Left ventricle myocardium inferior (tissue), 1 donor: Measurements from ENCODE around the gene CAMK4. TPM values are rescaled to one million over a fixed set of nuclear protein-coding genes. Genes with fewer than 3 reads are reported as not detected.

Source experiments
- DNase-seq: peaks from one replicate; pipeline ENCODE4 v3.0.0-alpha.2; 2020
- H3K27ac ChIP-seq: fragments of 200-600 bp; replicated peaks from 2 replicates; pipeline ENCODE4 v1.8.0; 2021
- H3K27me3 ChIP-seq: fragments of 200-600 bp; 2 replicates; pipeline ENCODE4 v1.8.0; 2021; ENCODE audit warnings: low read depth
- H3K36me3 ChIP-seq: fragments of 200-600 bp; 2 replicates; pipeline ENCODE4 v1.8.0; 2021
- H3K4me1 ChIP-seq: fragments of 200-600 bp; 2 replicates; pipeline ENCODE4 v1.8.0; 2021
- H3K4me3 ChIP-seq: fragments of 200-600 bp; 2 replicates; pipeline ENCODE4 v1.8.0; 2021; ENCODE audit warnings: mild to moderate bottlenecking, moderate library complexity
- H3K9me3 ChIP-seq: fragments of 200-600 bp; replicated peaks from 2 replicates; pipeline ENCODE4 v1.8.0; 2021
- intact Hi-C: fragments of 100-400 bp; cut with micrococcal nuclease; formaldehyde crosslinking; loops from one replicate; pipeline ENCODE4 v1.11.0; 2022
- total RNA-seq: library from RNA; stranded (reverse); fragmentation: NEBNext Ultra II Directional; extraction: Animal tissue kit (Norgen Biotek cat#: 25700); gene quantifications from one replicate; pipeline ENCODE4 v1.2.1, GENCODE V29; 2021
- TF ChIP-seq, protein P1 (sequence below): fragments of 200-600 bp; IDR thresholded peaks from 2 replicates; pipeline ENCODE4 v1.8.0; 2021; ENCODE audit warnings: antibody characterized with exemption, mild to moderate bottlenecking, borderline replicate concordance
- donor health status: DM: no; HTN: yes; CAD: no; lungs with severe emphysema.

The CAMK4 gene
- total RNA-seq, 1 donor from 2014 or later: 0.36 TPM

DNA sequence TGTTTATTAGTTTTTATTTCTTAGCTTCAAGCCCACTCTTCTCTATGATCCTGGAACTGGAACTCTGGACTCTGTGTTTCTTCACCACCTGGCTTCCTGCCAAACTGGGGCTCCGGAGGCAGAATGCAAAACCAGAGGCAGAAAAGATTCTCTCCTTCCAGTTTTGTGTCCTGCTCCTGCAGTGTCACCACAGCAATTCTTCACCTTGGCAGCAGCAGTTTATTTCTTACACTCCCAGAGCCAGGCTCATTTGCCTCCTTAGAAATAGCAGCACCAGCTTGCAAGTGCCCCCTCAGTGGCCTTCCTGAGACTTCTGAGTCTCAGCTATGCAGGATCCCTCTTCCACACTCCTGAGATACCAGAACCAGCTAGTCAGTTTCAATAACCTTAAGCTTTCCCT is 26.7 kb upstream of the CAMK4 start:
- DNase-seq: no peak
- no peaks in the 10 kb centered on the region for H3K9me3 ChIP-seq
- H3K36me3 ChIP-seq: no peaks in the 10 kb centered on the region
- H3K4me3 ChIP-seq: no peak overlapping the region
- H3K4me1 ChIP-seq: no peaks in the 10 kb centered on the region
- peaks cover 5% of the 10 kb centered on the region for H3K27me3 ChIP-seq
- TF ChIP-seq, protein P1, sequence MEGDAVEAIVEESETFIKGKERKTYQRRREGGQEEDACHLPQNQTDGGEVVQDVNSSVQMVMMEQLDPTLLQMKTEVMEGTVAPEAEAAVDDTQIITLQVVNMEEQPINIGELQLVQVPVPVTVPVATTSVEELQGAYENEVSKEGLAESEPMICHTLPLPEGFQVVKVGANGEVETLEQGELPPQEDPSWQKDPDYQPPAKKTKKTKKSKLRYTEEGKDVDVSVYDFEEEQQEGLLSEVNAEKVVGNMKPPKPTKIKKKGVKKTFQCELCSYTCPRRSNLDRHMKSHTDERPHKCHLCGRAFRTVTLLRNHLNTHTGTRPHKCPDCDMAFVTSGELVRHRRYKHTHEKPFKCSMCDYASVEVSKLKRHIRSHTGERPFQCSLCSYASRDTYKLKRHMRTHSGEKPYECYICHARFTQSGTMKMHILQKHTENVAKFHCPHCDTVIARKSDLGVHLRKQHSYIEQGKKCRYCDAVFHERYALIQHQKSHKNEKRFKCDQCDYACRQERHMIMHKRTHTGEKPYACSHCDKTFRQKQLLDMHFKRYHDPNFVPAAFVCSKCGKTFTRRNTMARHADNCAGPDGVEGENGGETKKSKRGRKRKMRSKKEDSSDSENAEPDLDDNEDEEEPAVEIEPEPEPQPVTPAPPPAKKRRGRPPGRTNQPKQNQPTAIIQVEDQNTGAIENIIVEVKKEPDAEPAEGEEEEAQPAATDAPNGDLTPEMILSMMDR: no peak
- intact Hi-C loops: no loop called here
- no peak overlapping the region for H3K27ac ChIP-seq

DNA sequence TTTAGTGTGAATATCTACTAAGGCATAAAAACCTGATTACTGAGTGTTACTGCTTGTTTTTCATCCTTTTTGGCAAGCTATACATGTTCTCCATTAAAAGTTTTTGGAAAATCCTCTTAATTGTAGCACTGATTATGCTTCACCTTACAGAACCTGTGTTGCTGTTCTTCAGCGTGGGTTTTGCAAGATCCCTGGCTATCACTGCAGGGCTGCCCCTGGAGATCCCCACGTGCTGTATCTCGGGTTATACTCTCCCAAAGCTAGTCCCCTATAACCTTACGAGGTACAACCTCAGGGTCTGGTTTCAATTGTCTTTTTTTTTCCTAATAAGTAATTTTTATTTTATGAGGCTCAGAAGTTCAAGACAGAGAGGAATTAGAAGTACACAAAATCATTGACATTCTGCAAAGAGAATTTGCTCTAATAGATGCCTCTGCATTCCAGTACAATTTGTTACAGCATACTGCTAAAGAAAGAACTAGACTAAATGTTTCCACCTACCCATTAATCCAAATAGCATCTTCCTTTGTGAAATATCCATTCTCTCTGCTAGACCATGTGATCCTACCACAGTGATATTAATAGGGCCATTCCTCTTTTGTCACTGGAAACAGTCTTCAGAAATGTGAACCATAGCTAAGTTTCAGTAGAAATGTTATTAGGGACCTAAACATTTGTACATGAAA is 25.8 kb upstream of the CAMK4 start:
- Histone ChIP-seq H3K9me3 (no peaks in the 10 kb centered on the region), H3K4me3 (no peak overlapping the region), H3K27ac (no peak overlapping the region), H3K4me1 (no peaks in the 10 kb centered on the region), H3K36me3 (no peaks in the 10 kb centered on the region), H3K27me3 (peaks cover 5% of the 10 kb centered on the region)
- DNase-seq: no peak
- intact Hi-C loops: no loop called here
- TF ChIP-seq, protein P1: no peak

DNA sequence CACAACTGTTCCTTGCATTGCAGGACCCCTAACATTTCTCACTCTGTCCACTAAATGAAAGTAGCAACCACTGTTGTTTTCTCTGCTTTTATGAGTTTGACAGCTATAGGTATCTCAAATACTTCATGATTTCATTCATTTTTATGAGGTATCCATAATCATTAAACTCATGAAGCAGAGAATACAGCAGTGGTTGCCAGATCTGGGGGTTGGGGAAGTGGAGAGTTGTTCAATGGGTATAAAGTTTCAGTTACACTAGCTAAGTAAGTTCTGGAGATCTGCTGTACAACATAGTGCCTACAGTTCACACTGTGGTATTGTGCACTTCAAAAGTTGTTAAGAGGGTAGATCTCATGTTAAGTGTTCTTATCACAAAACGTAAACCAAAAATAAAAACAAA is 23.4 kb upstream of the CAMK4 start:
- DNase-seq: no peak
- H3K36me3 ChIP-seq: no peaks in the 10 kb centered on the region
- intact Hi-C loops: no loop called here
- no peak overlapping the region for H3K4me3 ChIP-seq
- peaks cover 5% of the 10 kb centered on the region for H3K27me3 ChIP-seq
- TF ChIP-seq, protein P1: no peak
- no peak overlapping the region for H3K27ac ChIP-seq
- no peaks in the 10 kb centered on the region for H3K4me1 ChIP-seq
- H3K9me3 ChIP-seq: no peaks in the 10 kb centered on the region

DNA sequence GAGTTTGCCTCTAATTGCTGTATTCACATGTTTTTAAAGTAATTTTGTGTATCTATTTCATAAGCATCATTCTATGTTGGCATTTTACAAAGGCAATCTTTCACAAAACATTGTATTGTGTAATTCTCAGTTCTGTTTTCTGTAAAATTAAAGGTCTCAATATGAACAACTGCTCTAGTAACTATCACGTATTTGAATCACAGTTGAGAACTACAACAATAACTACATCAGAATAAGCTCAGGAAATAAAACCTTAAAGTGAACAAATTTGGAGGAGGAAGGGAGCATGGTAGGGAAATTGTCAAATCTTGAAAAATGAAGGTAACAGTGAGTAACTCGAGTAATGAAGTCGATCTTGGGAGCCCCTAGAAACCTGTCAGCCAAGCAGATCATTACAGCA is 22.5 kb upstream of the CAMK4 start:
- Histone ChIP-seq H3K9me3 (no peaks in the 10 kb centered on the region), H3K27ac (no peak overlapping the region), H3K4me1 (no peaks in the 10 kb centered on the region), H3K4me3 (no peak overlapping the region), H3K36me3 (no peaks in the 10 kb centered on the region), H3K27me3 (peaks cover 5% of the 10 kb centered on the region)
- DNase-seq: no peak
- intact Hi-C loops: no loop called here
- TF ChIP-seq, protein P1: no peak

DNA sequence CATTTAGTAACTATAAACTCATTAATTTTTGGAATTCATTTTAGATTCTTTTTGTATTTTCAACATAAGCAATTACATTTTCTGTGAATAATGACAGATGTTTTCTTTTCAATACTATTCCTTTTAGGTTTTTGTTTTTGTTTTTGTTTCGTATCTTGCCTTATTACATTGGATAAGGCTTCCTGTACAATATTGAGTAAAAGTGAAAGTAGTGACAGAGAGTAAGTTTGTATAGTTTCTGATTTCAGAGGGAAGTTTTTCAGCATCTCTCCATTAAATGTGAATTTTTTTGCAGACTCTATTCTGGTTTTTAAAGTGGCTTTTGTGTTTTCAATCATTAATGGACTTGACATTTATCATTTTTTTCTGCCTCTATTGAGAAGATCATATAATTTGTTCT is 12.8 kb upstream of the CAMK4 start:
- no peaks in the 10 kb centered on the region for H3K27me3 ChIP-seq
- H3K9me3 ChIP-seq: no peaks in the 10 kb centered on the region
- DNase-seq: no peak
- no peaks in the 10 kb centered on the region for H3K4me1 ChIP-seq
- TF ChIP-seq, protein P1: no peak
- H3K36me3 ChIP-seq: no peaks in the 10 kb centered on the region
- H3K27ac ChIP-seq: no peak overlapping the region
- H3K4me3 ChIP-seq: no peak overlapping the region
- intact Hi-C loops: no loop called here
